Measurements from ENCODE around the gene ROR1.

The ROR1 gene

GRCh38 chr1:63827411-63828321 is 53.8 kb downstream of the ROR1 start:
- Histone ChIP-seq H3K36me3 (ENCODE audit: insufficient read depth, low read length) (no peaks in the 10 kb centered on the region), H3K27me3 (ENCODE audit: control insufficient read depth in 1 of 2, insufficient read depth in 2 of 2, low read length in 2 of 2) (no peaks in the 10 kb centered on the region), H3K4me3 (ENCODE audit: low read depth in 1 of 2, low read length in 2 of 2) (peak overlapping the region in 1 of 2 donors; percentile 24), H3K27ac (ENCODE audit: low read depth, low read length) (no peak overlapping the region), H3K9me3 (ENCODE audit: low read length) (no peaks in the 10 kb centered on the region), H3K4me1 (ENCODE audit: insufficient read depth, low read length) (peaks cover 50% of the 10 kb centered on the region), H3K9ac (ENCODE audit: low read length) (no peak overlapping the region)

GRCh38 chr1:63828322-63829044 is 54.7 kb downstream of the ROR1 start:
- Histone ChIP-seq H3K27ac (ENCODE audit: low read depth, low read length) (no peak overlapping the region), H3K9me3 (ENCODE audit: low read length) (no peaks in the 10 kb centered on the region), H3K4me3 (ENCODE audit: low read depth in 1 of 2, low read length in 2 of 2) (no peak overlapping the region), H3K27me3 (ENCODE audit: control insufficient read depth in 1 of 2, insufficient read depth in 2 of 2, low read length in 2 of 2) (no peaks in the 10 kb centered on the region), H3K4me1 (ENCODE audit: insufficient read depth, low read length) (peaks cover 57% of the 10 kb centered on the region), H3K36me3 (ENCODE audit: insufficient read depth, low read length) (no peaks in the 10 kb centered on the region), H3K9ac (ENCODE audit: low read length) (no peak overlapping the region)

DNA sequence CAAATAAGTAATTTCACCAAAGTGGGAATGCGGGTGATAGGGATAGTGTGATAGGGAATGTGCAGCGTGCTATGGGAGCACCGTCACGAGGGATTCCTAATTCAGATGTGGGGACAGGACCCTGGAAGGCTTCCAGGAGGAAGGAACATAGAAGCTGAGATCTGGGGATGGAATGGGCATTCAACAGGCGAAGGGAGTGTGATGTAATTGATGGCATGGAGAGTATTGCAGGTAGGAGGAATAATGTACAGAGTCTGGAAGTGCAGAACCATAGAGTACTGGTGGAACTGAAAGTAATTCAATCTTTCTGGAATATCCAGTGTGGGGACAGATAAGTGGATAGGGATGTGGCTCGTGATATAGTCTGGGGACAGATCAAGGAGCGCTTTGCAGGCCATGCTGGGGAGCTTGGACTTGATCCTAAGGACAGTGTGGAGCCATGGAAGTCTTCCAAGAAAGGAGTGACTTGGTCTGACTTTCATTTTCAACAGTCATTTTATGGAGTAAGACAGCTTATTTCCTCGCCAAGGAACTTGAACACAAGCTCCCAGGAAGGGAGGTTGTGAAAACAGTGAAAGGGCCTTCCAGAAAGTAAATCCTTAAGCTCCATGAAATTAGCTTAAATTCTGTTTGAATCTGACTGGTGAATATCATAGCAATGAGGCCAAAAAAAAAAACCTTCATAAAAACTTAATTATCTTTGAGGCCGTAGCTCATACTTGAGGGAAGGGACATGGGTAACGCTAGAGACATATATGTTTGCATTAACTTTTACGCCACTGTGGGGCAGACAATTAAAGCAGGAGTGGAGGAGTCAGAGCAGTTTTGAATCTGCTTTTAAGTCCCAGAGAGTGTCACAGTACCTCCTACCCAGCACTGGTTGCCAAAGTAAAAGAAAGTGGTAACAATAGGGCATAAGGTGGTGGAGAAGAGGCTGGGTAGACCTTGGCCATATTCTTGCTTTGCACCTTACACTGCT is 55.8 kb downstream of the ROR1 start:
- Histone ChIP-seq H3K27me3 (ENCODE audit: control insufficient read depth in 1 of 2, insufficient read depth in 2 of 2, low read length in 2 of 2) (no peaks in the 10 kb centered on the region), H3K4me3 (ENCODE audit: low read depth in 1 of 2, low read length in 2 of 2) (no peak overlapping the region), H3K9ac (ENCODE audit: low read length) (peak overlapping the region; percentile 16), H3K9me3 (ENCODE audit: low read length) (no peaks in the 10 kb centered on the region), H3K27ac (ENCODE audit: low read depth, low read length) (peak overlapping the region; percentile 12), H3K36me3 (ENCODE audit: insufficient read depth, low read length) (no peaks in the 10 kb centered on the region), H3K4me1 (ENCODE audit: insufficient read depth, low read length) (peaks cover 68% of the 10 kb centered on the region)

DNA sequence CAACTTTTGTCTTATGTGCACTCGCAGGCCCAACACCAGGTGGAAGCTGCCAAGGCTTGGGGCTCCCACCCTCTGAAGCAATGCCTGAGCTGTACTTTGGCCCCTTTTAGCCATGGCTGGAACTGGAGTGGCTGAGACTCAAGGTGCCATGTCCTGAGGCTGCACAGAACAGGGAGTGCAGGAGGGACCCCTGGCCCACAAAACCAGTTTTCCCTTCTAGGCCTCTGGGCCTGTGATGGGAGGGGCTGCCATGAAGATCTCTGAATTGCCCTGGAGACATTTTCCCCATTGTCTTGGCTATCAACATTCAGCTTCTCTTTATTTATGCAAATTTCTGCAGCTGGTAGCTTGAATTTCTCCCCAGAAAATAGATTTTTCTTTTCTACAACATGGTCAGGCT is 57.6 kb downstream of the ROR1 start:
- Histone ChIP-seq H3K9me3 (ENCODE audit: low read length) (no peaks in the 10 kb centered on the region), H3K4me1 (ENCODE audit: insufficient read depth, low read length) (peaks cover 84% of the 10 kb centered on the region), H3K27ac (ENCODE audit: low read depth, low read length) (no peak overlapping the region), H3K27me3 (ENCODE audit: control insufficient read depth in 1 of 2, insufficient read depth in 2 of 2, low read length in 2 of 2) (no peaks in the 10 kb centered on the region), H3K36me3 (ENCODE audit: insufficient read depth, low read length) (no peaks in the 10 kb centered on the region), H3K9ac (ENCODE audit: low read length) (no peak overlapping the region), H3K4me3 (ENCODE audit: low read depth in 1 of 2, low read length in 2 of 2) (no peak overlapping the region)

GRCh38 chr1:63833363-63834119 is 59.7 kb downstream of the ROR1 start:
- peaks cover 74% of the 10 kb centered on the region for H3K4me1 ChIP-seq (ENCODE audit: insufficient read depth, low read length)
- no peaks in the 10 kb centered on the region for H3K36me3 ChIP-seq (ENCODE audit: insufficient read depth, low read length)
- no peaks in the 10 kb centered on the region for H3K9me3 ChIP-seq (ENCODE audit: low read length)
- H3K9ac ChIP-seq (ENCODE audit: low read length) = no peak overlapping the region
- no peaks in the 10 kb centered on the region for H3K27me3 ChIP-seq (ENCODE audit: control insufficient read depth in 1 of 2, insufficient read depth in 2 of 2, low read length in 2 of 2)
- no peak overlapping the region for H3K27ac ChIP-seq (ENCODE audit: low read depth, low read length)
- H3K4me3 ChIP-seq (ENCODE audit: low read depth in 1 of 2, low read length in 2 of 2) = no peak overlapping the region

DNA sequence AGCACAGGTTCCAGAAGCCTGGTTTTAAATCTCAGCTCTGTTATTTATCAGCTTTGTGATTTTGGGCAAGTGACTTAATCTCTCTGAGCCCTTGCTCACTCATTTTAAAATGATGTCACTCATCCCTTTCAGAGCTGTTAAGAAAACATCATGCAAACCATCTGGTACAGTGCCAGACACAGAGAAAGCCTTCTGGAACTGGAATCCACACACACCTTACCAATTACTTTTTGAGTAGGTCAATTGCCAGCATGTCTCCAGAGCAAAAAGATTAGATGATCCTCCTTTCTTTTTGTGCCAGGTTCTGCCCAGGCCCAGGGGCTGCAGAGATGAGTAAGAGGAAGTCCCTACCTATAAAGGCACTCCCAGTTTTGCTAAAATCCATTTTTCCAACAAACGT is 61.3 kb downstream of the ROR1 start:
- no peaks in the 10 kb centered on the region for H3K27me3 ChIP-seq (ENCODE audit: control insufficient read depth in 1 of 2, insufficient read depth in 2 of 2, low read length in 2 of 2)
- H3K36me3 ChIP-seq (ENCODE audit: insufficient read depth, low read length) = no peaks in the 10 kb centered on the region
- H3K9me3 ChIP-seq (ENCODE audit: low read length) = no peaks in the 10 kb centered on the region
- no peak overlapping the region for H3K27ac ChIP-seq (ENCODE audit: low read depth, low read length)
- H3K9ac ChIP-seq (ENCODE audit: low read length) = no peak overlapping the region
- peaks cover 58% of the 10 kb centered on the region for H3K4me1 ChIP-seq (ENCODE audit: insufficient read depth, low read length)
- H3K4me3 ChIP-seq (ENCODE audit: low read depth in 1 of 2, low read length in 2 of 2) = no peak overlapping the region

DNA sequence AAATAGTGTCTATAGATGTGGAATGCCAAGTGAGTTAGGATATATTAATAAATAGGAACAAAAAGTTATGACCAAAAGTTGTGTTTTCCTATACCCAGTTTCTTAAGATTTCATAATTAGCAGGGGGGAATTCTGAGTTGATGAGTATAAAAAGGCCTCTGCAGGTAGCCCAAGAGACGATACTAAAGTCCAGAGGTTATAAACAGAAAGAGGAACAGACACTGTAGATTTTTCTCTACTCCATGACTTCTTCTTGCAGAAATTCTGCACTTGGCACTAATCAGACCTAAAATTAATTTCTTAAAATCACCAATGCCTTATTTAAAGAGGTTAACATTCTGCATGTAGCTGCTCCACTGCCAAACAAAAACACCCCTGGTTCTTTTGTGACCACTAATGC is 62.6 kb downstream of the ROR1 start:
- Histone ChIP-seq H3K4me1 (ENCODE audit: insufficient read depth, low read length) (peaks cover 48% of the 10 kb centered on the region), H3K9ac (ENCODE audit: low read length) (no peak overlapping the region), H3K4me3 (ENCODE audit: low read depth in 1 of 2, low read length in 2 of 2) (no peak overlapping the region), H3K27me3 (ENCODE audit: control insufficient read depth in 1 of 2, insufficient read depth in 2 of 2, low read length in 2 of 2) (no peaks in the 10 kb centered on the region), H3K27ac (ENCODE audit: low read depth, low read length) (no peak overlapping the region), H3K36me3 (ENCODE audit: insufficient read depth, low read length) (no peaks in the 10 kb centered on the region), H3K9me3 (ENCODE audit: low read length) (no peaks in the 10 kb centered on the region)

DNA sequence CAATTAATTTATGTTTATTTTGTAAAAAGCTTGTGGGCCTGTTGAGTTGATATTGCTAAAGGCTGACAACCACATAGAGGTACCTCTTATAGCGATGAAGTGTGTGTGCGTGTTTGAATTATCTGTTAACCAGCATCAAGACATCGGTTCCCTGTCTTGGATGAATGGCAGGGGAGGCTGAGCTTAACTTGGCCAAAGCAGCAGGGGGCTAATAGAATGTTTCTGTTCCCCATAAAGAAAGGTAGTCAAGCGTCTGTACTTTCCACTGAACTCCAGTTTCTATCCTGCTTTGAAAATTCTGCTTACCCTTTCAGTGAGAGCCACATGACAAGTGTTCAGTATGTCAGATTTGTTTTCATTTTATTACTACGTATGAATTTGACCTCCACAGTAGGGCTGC is 63.0 kb downstream of the ROR1 start:
- Histone ChIP-seq H3K4me1 (ENCODE audit: insufficient read depth, low read length) (peaks cover 44% of the 10 kb centered on the region), H3K9me3 (ENCODE audit: low read length) (no peaks in the 10 kb centered on the region), H3K4me3 (ENCODE audit: low read depth in 1 of 2, low read length in 2 of 2) (no peak overlapping the region), H3K36me3 (ENCODE audit: insufficient read depth, low read length) (no peaks in the 10 kb centered on the region), H3K27ac (ENCODE audit: low read depth, low read length) (no peak overlapping the region), H3K9ac (ENCODE audit: low read length) (no peak overlapping the region), H3K27me3 (ENCODE audit: control insufficient read depth in 1 of 2, insufficient read depth in 2 of 2, low read length in 2 of 2) (no peaks in the 10 kb centered on the region)

GRCh38 chr1:63843010-63843409 is 69.2 kb downstream of the ROR1 start:
- Histone ChIP-seq H3K36me3 (ENCODE audit: insufficient read depth, low read length) (no peaks in the 10 kb centered on the region), H3K9me3 (ENCODE audit: low read length) (no peaks in the 10 kb centered on the region), H3K4me1 (ENCODE audit: insufficient read depth, low read length) (peaks cover 22% of the 10 kb centered on the region), H3K9ac (ENCODE audit: low read length) (no peak overlapping the region), H3K27ac (ENCODE audit: low read depth, low read length) (no peak overlapping the region), H3K4me3 (ENCODE audit: low read depth in 1 of 2, low read length in 2 of 2) (no peak overlapping the region), H3K27me3 (ENCODE audit: control insufficient read depth in 1 of 2, insufficient read depth in 2 of 2, low read length in 2 of 2) (no peaks in the 10 kb centered on the region)

DNA sequence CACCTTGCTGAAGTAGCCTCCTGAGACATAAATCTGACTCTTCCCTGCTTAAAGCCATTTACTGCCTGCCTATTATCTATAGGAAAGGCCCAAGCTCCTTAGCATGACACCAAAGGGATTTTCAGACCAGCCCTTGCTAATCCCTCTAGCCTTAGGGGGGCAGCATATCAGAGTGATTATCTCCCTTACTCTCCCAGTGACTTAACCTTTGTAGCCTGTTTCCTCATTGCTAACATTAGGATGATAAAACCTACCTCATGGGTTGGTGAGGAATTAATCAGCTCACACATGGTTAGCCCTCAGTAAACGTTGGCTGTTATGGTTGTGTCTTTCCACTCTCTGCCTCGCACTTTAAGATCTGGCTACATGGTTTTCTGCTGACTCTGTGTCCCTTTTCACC is 70.1 kb downstream of the ROR1 start:
- H3K9ac ChIP-seq (ENCODE audit: low read length) = no peak overlapping the region

More for the DNA sequence above, 70.1 kb downstream of the ROR1 start:
- Histone ChIP-seq H3K4me1 (ENCODE audit: insufficient read depth, low read length) (peaks cover 22% of the 10 kb centered on the region), H3K27me3 (ENCODE audit: control insufficient read depth in 1 of 2, insufficient read depth in 2 of 2, low read length in 2 of 2) (no peaks in the 10 kb centered on the region), H3K4me3 (ENCODE audit: low read depth in 1 of 2, low read length in 2 of 2) (no peak overlapping the region), H3K27ac (ENCODE audit: low read depth, low read length) (no peak overlapping the region), H3K9me3 (ENCODE audit: low read length) (no peaks in the 10 kb centered on the region), H3K36me3 (ENCODE audit: insufficient read depth, low read length) (no peaks in the 10 kb centered on the region)
